Fibroblast of pulmonary artery (primary cell): Measurements from ENCODE around the gene IL1A.

Experiments used
- DNase-seq: peaks from one replicate; pipeline ENCODE4 v3.0.0-alpha.2; 2010; ENCODE audit warnings: low read depth
- H3K4me3 ChIP-seq: replicated peaks from 2 replicates; pipeline ENCODE4 v1.5.1; 2011; ENCODE audit warnings: low read depth, mild to moderate bottlenecking, control low read depth, low read length, moderate library complexity
- TF ChIP-seq, protein P1 (sequence below): IDR thresholded peaks from 2 replicates; pipeline ENCODE4 v1.5.1; 2011; ENCODE audit warnings: mild to moderate bottlenecking, control low read depth, low read length, inconsistent platforms; ENCODE audit errors: missing control alignments

The IL1A gene

DNA sequence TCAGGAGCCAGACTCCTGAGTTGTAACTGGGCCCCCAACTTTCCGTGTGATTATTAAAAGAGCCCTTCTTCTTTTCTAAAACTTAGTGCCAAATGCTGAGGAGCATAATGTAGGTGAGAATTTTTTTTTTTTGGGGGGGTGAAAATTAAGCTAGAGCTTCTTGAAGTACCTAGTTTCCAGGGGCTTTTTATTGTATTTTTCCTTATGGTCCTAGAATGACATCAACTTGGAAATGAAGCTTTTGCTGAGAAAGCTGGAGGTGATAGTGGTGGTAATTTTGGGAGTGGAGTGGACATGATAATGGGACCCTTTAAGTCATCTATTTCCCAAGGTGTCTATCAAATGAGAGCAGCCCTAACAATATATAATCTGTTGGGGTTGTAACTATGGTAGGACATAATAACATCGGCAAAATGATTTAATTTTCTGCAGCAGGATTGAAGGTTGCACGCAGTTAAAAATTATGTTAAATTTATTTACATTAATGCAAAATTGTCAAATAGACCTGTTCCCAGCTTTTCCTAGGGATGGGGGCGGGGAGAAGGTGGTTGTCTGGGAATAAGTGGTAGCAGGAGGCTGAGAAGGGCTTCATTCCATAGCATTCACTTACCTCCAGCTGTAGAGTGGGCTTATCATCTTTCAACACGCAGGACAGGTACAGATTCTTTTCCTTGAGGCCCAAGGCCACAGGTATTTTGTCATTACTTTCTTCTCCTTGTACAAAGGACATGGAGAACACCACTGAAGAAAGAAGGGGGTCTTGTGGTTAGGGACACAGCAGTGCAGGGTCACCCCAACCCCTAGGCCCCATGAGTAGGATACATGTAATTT is 46.6 kb upstream of the IL1A start:
- H3K4me3 ChIP-seq: no peak overlapping the region
- TF ChIP-seq, protein P1, sequence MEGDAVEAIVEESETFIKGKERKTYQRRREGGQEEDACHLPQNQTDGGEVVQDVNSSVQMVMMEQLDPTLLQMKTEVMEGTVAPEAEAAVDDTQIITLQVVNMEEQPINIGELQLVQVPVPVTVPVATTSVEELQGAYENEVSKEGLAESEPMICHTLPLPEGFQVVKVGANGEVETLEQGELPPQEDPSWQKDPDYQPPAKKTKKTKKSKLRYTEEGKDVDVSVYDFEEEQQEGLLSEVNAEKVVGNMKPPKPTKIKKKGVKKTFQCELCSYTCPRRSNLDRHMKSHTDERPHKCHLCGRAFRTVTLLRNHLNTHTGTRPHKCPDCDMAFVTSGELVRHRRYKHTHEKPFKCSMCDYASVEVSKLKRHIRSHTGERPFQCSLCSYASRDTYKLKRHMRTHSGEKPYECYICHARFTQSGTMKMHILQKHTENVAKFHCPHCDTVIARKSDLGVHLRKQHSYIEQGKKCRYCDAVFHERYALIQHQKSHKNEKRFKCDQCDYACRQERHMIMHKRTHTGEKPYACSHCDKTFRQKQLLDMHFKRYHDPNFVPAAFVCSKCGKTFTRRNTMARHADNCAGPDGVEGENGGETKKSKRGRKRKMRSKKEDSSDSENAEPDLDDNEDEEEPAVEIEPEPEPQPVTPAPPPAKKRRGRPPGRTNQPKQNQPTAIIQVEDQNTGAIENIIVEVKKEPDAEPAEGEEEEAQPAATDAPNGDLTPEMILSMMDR: no peak

DNA sequence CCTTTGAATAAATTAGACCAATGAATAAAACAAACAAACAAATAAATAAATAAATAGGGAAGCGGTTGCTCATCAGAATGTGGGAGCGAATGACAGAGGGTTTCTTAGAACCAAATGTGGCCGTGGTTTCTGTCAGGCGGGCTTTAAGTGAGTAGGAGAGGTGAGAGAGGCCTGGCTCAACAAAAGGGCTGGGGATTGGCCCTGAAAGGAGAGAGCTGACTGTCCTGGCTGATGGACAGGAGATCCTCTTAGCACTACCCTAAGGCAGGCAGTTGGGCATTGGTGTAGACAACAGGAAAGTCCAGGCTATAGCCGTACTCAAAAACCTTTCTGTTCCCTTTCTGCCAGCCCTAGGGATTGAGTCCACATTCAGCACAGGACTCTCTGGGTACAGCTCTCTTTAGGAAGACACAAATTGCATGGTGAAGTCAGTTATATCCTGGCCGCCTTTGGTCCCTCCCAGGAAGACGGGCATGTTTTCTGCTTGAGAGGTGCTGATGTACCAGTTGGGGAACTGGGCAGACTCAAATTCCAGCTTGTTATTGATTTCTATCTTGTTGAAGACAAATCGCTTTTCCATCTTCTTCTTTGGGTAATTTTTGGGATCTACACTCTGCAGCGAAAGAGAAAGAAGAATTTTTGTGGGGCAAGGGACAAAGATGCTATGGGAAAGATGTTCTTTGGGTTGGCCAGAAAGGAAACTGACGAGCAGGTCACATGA is 45.8 kb upstream of the IL1A start:
- TF ChIP-seq, protein P1: no peak
- DNase-seq: peak; percentile 28
- no peak overlapping the region for H3K4me3 ChIP-seq

More for the DNA sequence above, 46.6 kb upstream of the IL1A start:
- DNase-seq: peak; percentile 20

DNA sequence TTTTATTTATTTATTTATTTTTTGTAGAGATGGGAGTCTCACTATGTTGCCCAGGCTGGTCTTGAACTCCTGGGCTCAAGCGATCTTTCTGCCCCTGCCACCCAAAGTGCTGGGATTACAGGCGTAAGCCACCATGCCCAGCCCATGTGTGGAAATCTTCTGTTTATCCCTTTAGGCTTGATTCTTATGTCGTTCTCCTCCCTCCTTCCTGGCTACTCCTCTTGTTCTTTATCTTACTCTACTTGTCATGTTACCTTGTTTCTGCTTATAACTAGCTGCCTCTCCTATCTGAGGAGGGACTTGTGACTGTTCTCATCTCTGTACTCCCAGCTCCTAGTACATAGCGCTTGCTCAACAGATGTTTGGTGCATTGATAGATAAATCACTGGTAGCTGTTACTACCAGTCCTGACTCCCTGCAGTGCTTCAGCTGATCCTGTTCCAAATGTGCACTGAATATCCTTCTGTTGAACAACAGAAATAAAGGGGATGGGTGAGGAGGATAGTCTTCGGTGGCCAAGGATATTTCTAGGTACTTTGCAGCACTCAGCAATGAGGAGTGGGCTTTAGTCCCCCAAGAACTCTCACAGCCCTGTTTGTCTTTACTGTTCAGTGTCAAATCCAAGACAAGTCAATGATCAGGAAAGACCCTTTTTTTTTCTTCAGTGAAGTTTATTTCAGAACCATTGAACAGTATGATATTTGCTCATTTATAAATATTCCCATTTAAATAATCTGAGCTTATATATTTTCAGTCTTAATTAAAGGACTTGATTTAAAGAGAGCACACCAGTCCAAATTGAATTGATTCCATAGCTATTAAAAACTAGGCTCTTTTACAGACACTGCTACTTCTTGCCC is 45.0 kb upstream of the IL1A start:
- peak; percentile 63 for DNase-seq
- no peak overlapping the region for H3K4me3 ChIP-seq
- TF ChIP-seq, protein P1: no peak

DNA sequence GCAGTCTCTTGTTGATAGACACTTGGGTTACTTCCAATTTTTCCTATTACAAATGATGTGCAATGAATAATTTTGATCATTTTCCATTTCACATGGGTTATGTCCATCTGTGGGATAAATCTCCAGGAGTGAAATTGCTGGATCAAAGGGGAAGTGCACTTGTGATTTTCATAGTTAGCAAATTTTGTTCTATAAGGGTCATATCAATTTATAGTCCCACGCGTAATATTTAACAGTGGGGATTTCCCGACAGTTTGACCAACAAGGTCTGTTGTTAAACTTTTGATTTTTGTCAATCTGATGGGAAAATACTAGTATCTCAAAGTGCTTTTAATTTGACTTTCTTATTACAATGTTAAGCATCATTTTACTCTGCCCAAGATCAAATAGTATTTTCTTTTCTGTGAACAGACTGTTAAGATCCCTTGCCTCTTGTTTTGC is 44.0 kb upstream of the IL1A start:
- TF ChIP-seq, protein P1: no peak
- DNase-seq: peak; percentile 24
- H3K4me3 ChIP-seq: no peak overlapping the region

DNA sequence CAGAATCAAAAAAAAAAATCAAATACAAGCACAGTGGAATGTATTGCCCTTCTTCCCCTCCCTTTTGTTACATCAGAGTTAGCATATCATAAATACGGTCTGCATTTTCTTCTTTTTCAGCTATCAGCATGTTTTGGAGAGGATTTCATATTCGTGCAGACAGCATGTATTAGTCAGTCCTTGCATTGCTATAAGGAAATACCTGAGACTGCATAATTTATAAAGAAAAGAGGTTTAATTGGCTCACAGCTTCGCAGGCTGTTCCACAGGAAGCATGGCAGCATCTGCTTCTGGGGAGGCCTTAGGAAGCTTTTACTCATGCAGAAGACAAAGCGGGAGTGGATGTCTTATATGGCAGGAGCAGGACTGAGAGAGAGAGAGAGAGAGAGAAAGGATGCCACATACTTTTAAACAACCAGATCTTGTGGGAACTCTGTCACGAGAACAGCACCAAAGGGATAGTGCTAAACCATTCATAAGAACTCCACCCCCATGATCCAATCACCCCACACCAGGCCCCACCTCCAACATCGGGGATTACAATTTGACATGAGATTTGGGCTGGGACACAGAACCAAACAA is 43.4 kb upstream of the IL1A start:
- TF ChIP-seq, protein P1: no peak
- DNase-seq: peak; percentile 36

DNA sequence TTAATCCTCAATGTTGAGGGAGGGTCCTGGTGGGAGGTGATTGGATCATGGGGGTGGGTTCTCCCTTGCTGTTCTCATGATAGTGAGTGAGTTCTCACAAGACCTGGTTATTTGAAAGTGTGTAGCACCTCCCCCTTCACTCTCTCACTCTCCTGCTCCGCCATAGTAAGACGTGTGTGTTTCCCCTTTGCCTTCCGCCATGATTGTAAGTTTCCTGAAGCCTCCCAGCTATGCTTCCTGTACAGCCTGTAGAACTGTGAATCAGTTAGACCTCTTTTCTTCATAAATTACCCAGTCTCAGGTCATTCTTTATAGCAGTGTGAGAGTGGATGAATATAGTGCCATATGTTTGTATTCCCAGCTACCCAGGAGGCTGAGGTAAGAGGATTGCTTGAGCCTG is 42.7 kb upstream of the IL1A start:
- no peak for DNase-seq
- no peak overlapping the region for H3K4me3 ChIP-seq
- TF ChIP-seq, protein P1: no peak

More for the DNA sequence above, 43.4 kb upstream of the IL1A start:
- H3K4me3 ChIP-seq: no peak overlapping the region
